Left kidney (tissue), 2 donors: ENCODE measurements around the gene CENPC. TPM values are rescaled to one million over a fixed set of nuclear protein-coding genes. Genes with fewer than 3 reads are reported as not detected.
"Not testable (repeated sequence)": the region's sequence is repeated elsewhere in the genome, so short reads cannot be mapped to it uniquely, and the experiment has no call there.

ENCODE experiments used
- DNase-seq: peaks from one replicate; pipeline ENCODE4 v3.0.0-alpha.2; 2013
- polyA plus RNA-seq: library from polyadenylated mRNA; unstranded; fragments of 120-200 nt; gene quantifications from one replicate; pipeline ENCODE4 v1.2.1, GENCODE V29; 2013; ENCODE audit not compliant: insufficient read length

Gene CENPC
- polyA plus RNA-seq, 1 donor = 38.1 TPM

DNA sequence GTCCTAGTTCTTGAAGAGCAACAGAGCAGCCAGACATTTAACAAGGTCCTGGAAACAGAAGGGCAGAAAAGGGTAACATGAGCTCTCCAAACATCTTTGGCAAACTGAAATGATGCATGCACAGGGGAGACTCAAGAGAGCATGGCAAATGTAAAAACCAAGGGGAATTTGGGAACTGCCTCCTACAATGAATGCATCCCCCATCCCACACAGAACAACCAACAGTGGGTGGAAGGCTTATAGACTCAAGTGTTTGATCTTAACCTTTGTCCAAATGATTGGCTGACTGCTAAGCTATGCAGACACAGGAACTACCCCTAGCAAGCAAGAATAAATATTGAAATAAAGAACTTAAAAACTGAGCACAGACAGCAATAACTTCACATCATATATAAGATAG, 74.4 kb downstream of the CENPC start:
- DNase-seq = peak; percentile 8

- DNase-seq = no peak
Measured at GRCh38 chr4:67468830-67469229, 76.5 kb downstream of the CENPC start.

- no peak for DNase-seq
Measured at GRCh38 chr4:67466751-67467150, 78.6 kb downstream of the CENPC start.

- no peak for DNase-seq
Measured at GRCh38 chr4:67465763-67466052, 79.6 kb downstream of the CENPC start.

- DNase-seq = no peak
Measured at GRCh38 chr4:67465032-67465762, 80.1 kb downstream of the CENPC start.

DNA sequence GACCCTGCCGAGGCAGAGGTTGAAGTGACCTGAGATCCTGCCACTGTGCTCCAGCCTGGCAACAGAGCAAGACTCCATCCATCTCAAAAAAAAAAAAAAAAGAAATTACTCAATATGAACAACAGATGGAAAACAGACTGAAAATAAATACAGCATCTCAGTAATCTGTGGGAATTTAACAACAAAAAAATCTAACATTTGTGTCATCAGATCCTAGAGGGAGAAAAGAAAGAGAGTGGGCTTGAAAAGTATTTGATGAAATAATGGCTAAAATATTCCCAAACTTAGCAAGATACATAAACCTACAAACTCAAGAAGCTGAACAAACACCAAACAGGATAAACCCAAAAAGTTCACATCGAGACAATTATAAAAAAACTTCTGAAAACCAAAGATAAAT, 84.7 kb downstream of the CENPC start:
- DNase-seq = no peak

DNA sequence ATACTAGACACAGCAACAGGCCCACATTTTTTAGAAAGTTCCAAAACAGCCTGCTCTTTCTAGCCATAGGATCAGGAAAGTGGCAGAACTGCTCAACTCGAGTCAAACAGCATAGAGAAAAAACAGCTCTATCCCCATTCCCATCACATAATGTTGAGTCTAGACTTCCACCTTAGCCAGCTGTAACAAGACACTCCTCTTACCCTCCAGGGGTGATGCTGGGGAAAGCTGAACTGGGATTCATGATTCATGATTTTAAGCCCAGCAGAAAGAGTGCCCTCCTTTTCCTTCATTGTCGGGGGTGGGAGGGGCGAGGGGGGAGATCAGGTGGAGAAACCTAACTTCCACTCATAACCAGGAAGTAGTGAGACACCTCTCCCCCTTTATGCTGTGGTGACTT, 86.1 kb downstream of the CENPC start:
- no peak for DNase-seq

DNA sequence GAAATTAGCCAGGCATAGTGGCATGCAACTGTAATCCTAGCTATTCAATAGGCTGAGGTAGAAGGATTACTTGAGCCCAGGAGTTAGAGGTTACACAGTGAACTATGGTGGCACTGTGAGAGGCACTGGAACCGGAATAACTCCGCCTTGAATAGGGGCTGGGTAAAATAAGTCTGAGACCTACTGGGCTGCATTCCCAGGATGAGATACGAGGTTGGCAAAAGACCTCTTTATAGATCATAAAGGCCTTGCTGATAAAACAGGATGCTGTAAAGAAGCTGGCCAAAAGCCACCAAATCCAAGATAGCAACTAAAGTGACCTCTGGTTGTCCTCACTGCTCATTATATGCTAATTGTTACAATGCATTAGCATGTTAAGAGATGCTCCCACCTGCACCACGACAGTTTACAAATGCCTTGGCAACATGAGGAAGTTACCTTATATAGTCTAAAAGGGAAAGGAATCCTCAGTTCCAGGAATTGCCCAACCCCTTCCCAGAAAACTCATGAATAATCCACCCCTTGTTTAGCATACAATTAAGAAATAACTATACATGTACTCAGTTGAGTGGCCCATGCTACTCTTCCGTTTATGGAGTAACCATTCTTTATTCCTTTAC, 88.6 kb downstream of the CENPC start:
- DNase-seq = no peak

GRCh38 chr4:67452846-67453205, 92.5 kb downstream of the CENPC start:
- not testable (repeated sequence) for DNase-seq

GRCh38 chr4:67452100-67452845, 93.0 kb downstream of the CENPC start:
- no peak for DNase-seq

- DNase-seq = no peak
Measured at GRCh38 chr4:67451464-67451863, 93.8 kb downstream of the CENPC start.

- no peak for DNase-seq
Measured at GRCh38 chr4:67448621-67449020, 96.7 kb downstream of the CENPC start.

GRCh38 chr4:67447873-67448272, 97.4 kb downstream of the CENPC start:
- DNase-seq = no peak

- no peak for DNase-seq
Measured at GRCh38 chr4:67446811-67447210, 98.5 kb downstream of the CENPC start.

GRCh38 chr4:67445881-67446280, 99.4 kb downstream of the CENPC start:
- not testable (repeated sequence) for DNase-seq

DNA sequence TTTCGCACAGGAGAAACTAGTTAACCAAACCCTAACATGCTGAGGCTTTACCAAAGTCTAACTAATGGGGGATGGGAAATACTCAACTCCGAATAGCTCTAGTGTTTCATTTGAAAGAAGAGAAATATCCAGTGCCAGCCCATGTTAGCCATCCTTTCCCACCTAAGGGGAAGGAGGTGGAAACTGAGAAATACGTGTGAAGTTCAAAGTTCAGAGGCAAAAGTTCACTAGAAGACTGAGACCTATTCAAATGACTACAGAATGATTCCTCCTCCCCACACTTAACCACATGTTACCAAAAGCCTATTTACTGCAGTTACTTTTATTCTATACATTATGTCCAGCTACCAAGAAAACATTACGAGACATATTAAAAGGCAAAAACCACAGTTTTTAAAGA, 106.3 kb downstream of the CENPC start:
- DNase-seq = no peak

- DNase-seq = no peak
Measured at GRCh38 chr4:67437974-67438713, 107.2 kb downstream of the CENPC start.

DNA sequence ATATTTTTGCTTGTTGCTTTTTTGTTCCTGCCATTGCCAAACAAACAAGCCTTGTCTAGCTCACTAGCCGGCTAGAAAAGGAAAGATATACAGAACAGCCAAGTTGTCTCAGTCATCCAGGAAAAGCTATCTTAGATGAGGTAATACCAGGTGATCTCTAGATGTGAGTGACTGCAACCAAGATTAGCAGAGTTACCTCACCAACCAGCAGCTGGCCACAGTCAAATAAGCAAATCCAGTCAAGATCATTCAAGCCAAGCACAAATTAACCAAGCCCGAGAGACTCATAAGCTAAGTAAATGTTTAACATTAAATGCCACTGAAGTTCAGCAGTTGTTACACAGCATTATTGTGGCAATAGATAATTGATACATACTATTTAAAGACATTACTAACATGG, 108.6 kb downstream of the CENPC start:
- DNase-seq = no peak

GRCh38 chr4:67430989-67431388, 114.3 kb downstream of the CENPC start:
- DNase-seq = no peak

- no peak for DNase-seq
Measured at GRCh38 chr4:67428819-67429218, 116.5 kb downstream of the CENPC start.
